ENCODE measurements around the gene NID2.

GRCh38 chr14:52058341-52058740 is 10.5 kb downstream of the NID2 start:
- TF ChIP-seq ESRRA (IDR thresholded peaks at IDR 0.05; ENCODE audit: low read length) (no peak), MYC (IDR thresholded peaks at IDR 0.05; ENCODE audit: insufficient read depth, insufficient read length, insufficient replicate concordance, low read length, severe bottlenecking) (no peak), ZNF274 (IDR thresholded peaks at IDR 0.05; ENCODE audit: insufficient read depth, insufficient read length) (no peak), BACH1 (IDR thresholded peaks at IDR 0.05; ENCODE audit: borderline replicate concordance) (no peak), HCFC1 (IDR thresholded peaks at IDR 0.05; ENCODE audit: low read length) (no peak), TCF7 (IDR thresholded peaks at IDR 0.05; ENCODE audit: borderline replicate concordance) (no peak), BCLAF1 (IDR thresholded peaks at IDR 0.05) (no peak), EP300 (IDR thresholded peaks at IDR 0.05; ENCODE audit: borderline replicate concordance in 1 of 2, control insufficient read depth in 1 of 2, low read depth in 2 of 2, low read length in 2 of 2) (no peak), NR2C2 (IDR thresholded peaks at IDR 0.05; ENCODE audit: borderline replicate concordance, control insufficient read depth, insufficient read length, low read depth) (no peak), REST (IDR thresholded peaks at IDR 0.05; ENCODE audit: low read depth, low read length) (no peak), RAD21 (IDR thresholded peaks at IDR 0.05; ENCODE audit: insufficient read depth, low read depth, low read length) (no peak), EZH2 (IDR thresholded peaks at IDR 0.05; ENCODE audit: borderline replicate concordance, control insufficient read depth, low read depth, low read length) (no peak)
- TF ChIP-seq, protein P1, sequence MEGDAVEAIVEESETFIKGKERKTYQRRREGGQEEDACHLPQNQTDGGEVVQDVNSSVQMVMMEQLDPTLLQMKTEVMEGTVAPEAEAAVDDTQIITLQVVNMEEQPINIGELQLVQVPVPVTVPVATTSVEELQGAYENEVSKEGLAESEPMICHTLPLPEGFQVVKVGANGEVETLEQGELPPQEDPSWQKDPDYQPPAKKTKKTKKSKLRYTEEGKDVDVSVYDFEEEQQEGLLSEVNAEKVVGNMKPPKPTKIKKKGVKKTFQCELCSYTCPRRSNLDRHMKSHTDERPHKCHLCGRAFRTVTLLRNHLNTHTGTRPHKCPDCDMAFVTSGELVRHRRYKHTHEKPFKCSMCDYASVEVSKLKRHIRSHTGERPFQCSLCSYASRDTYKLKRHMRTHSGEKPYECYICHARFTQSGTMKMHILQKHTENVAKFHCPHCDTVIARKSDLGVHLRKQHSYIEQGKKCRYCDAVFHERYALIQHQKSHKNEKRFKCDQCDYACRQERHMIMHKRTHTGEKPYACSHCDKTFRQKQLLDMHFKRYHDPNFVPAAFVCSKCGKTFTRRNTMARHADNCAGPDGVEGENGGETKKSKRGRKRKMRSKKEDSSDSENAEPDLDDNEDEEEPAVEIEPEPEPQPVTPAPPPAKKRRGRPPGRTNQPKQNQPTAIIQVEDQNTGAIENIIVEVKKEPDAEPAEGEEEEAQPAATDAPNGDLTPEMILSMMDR (IDR thresholded peaks at IDR 0.05 in 2 of 3, conservative IDR thresholded peaks at IDR 0.05 in 1 of 3; ENCODE audit: control insufficient read depth in 2 of 3, extremely low read depth in 1 of 3, insufficient read depth in 1 of 3, low read depth in 3 of 3, low read length in 3 of 3): no peak
- TF ChIP-seq, protein P2, sequence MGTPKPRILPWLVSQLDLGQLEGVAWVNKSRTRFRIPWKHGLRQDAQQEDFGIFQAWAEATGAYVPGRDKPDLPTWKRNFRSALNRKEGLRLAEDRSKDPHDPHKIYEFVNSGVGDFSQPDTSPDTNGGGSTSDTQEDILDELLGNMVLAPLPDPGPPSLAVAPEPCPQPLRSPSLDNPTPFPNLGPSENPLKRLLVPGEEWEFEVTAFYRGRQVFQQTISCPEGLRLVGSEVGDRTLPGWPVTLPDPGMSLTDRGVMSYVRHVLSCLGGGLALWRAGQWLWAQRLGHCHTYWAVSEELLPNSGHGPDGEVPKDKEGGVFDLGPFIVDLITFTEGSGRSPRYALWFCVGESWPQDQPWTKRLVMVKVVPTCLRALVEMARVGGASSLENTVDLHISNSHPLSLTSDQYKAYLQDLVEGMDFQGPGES (IDR thresholded peaks at IDR 0.05): no peak

All from GM12878 (cell line).